Measurements from ENCODE around the gene TMEM151B.
"Not testable (repeated sequence)": the region's sequence is repeated elsewhere in the genome, so short reads cannot be mapped to it uniquely, and the experiment has no call there.

TMEM151B gene

DNA sequence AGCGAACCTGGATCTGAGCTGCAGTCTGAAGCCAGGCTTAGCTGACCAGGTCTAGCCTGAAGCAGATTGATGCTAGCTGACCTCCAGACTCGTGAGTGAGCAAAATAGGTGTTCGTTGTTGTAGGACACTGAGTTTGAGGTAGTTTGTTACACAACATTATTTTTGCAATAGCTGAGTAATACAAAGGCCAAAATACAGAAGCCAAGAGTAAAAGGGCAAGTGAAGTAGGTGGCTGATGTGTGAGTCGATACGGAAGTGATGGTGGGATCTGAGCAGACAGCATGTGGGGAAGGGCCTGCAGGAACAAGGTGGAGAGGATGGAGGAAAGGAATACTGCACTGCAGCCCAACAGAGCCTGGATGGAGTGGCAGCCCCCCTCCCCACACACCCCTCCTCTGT lies 63.7 kb downstream of the TMEM151B start:
- no peak for DNase-seq (ENCODE audit: low spot score)

GRCh38 chr6:44335631-44336030 lies 65.4 kb downstream of the TMEM151B start:
- DNase-seq (ENCODE audit: low spot score) = no peak

- DNase-seq (ENCODE audit: low spot score) = peak; percentile 33
Measured at GRCh38 chr6:44338228-44339122, 68.2 kb downstream of the TMEM151B start.

DNA sequence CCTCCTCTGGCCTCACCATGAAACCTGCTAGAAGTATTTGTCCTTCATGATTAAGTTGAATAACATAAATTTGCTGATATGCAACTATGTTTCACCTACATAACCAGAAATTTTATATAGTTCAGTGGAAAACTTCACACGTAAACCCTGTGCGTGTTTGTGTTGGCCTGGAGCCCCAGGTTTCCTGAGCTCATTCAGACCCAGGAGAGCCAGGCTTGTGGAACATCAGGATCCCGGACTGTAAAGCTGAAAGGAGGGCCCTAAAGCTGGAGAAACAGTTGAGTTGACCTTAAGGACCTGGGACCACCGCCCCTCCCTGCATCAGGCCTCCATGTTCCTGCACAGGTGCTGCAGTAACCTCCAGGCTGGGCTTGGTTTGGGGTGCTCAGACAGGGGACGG lies 69.1 kb downstream of the TMEM151B start:
- no peak for DNase-seq (ENCODE audit: low spot score)

DNA sequence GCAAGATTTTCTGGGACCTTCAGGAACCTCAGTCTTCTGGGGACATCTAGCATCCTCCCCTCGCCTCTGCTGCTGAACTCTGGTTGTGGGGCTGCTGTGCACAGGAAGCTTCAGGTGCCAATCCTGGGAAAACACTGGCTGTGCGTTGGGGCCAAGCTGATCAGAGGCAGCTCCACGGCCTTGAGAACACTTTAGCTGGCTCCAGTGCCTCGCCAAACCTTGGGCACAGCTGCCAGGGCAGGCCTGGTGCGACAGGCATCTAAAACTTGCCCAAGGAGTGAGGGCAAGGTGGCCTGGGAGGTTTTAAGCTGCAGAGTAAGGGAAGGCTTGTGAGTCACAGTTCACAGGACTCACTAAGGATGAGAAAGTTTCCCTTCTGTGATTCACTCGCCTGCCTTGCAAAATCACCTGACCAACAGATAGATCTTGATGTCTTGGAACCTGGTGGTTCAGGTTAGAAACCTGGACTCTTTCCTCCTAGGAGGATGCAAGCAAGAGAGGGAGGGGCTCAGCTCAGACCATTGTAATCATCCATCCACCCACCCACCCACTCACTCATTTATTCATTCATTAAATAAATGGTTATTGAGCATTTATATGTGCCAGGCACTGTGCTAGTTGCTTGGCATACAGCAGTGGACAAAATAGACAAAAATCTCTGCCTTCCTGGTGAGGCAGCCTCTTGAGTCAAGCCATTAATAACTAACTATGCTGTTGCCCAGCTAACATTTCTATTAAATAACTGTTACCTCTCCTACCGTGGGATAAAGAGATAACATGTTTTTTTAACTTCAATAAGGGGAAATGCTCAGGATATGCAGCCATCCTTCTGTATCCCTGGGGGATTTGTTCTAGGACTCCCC lies 69.7 kb downstream of the TMEM151B start:
- DNase-seq (ENCODE audit: low spot score) = no peak

DNA sequence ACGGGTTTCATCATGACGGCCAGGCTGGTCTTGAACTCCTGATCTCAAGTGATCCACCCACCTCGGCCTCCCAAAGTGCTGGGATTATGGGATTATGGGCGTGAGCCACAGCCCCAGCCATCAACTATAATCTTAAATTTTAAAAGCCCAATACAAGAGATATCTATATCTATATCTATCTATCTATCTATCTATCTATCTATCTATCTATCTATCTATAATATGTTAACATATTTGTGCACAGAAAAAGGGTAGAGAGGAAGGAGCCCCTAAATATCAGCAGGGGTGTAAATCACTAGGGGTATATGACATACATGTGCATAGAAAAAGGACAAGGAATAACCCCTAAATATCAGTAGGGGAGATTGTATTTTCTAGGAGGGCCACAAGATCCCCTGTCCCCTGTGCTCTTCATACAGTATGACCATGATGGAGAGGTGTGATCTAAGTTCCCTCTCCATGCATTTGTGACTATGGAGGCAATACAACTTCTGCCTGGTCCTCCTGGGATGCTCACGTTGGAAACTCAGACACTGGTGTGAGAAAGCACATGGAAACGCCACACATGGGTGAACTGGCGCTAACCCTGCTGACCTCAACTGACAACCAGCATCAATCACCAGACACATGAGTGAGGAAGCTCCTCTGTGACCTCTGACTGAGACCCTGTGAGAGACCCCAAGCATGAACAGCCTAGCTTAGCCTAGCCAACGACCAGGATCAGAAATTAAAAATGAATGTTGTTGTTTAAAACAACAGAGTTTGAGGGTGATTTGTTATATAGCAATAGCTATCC lies 71.0 kb downstream of the TMEM151B start:
- DNase-seq (ENCODE audit: low spot score) = no peak

- DNase-seq (ENCODE audit: low spot score) = no peak
Measured at GRCh38 chr6:44342052-44342451, 71.8 kb downstream of the TMEM151B start.

DNA sequence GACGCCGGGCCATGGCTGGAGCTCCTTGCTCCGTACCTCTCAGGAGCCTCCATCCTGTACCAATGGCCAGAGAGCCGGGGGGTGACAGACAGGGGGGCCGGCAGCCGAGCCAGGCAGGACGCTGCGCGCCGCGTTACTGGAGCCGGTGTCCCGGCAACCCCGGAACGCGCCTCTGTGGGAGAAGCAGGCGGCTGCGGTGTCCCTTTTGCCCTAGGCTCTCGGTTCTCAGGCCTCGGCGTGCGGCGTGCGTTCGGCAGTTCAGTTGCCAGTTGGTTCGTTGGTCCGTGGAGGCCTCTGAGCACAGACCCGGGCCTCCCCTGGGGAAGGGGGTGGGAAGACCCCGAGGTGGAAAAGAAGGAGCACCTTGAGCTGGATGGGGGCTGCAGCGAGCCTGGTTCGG lies 72.2 kb downstream of the TMEM151B start, which contains the start of gene SPATS1:
Gene SPATS1, plus strand, starts transcription at position 162 of the 400 bp plus-strand sequence. CDS start 446 bp downstream, outside the sequence.
- no peak for DNase-seq (ENCODE audit: low spot score)

GRCh38 chr6:44346818-44347217 lies 76.6 kb downstream of the TMEM151B start:
- DNase-seq (ENCODE audit: low spot score) = not testable (repeated sequence)

DNA sequence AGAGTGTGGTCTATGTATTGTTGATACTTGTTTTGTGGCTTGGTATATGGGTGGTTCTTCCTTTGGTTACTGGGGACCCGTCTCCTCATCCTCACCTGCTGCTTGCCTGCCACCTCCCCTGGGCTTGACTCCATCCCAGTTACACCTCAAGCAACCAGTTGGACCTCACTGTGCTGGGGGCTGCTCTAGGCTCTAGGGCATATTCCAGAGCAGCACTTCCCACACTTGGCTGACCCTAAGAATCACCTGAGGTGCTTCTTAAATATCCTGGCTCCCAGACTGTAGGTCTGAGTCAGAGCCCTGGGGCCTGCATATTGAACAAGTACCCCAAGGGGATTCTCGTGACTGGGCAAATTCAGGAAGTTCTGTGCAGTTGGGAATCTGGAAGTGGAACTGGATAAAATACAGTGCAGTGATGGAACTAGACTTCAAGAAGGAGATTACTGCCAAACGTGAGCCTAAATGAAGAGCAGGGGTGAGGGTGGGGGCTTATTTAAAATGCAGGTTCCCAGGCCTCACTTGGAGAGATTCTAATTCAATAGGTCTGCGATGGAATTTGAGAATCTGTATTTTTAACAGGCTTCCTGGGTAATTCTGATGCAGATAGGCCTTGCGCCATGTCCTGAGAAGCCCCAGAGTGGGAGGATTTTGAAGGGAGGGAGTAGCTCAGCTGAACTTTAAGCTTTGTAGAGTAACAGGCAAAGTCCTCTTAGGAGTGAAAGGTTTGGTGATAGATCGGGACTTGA lies 79.8 kb downstream of the TMEM151B start:
- DNase-seq (ENCODE audit: low spot score) = no peak

DNA sequence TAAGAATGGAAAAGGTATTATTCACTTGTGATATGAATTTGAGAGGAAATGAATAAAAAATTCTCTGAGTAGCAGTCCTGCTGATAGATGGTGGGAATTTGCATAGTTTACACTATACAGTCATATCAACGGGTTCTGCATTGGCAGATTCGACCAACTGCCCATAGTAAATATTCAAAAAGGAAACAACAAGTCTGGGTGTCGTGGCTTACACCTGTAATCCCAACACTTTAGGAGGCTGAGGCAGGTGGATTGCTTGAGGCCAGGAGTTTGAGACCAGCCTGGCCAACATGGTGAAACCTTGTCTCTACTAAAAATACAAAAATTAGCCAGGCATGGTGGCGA lies 80.4 kb downstream of the TMEM151B start:
- DNase-seq (ENCODE audit: low spot score) = not testable (repeated sequence)

GRCh38 chr6:44352259-44352658 lies 82.0 kb downstream of the TMEM151B start:
- no peak for DNase-seq (ENCODE audit: low spot score)

- DNase-seq (ENCODE audit: low spot score) = no peak
Measured at GRCh38 chr6:44353336-44353735, 83.1 kb downstream of the TMEM151B start.

DNA sequence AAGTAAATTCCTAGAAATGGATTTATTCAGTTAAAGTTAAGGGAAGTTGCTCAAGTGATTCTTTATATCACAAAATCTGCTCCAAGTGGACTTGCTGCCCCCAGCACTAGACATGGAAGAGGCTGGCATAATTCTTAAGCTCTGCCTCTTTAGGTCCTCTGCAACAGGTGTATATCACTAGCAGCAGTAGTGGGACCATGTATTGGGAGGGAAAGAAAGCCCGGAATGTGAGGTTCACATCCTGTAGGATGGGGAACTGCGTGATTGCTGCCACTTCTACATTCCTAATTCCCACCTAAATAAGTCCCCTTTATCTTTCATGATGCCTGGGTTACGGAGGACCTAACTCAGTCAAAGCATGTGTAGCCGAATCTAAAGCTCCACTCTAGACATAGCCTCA lies 85.4 kb downstream of the TMEM151B start:
- no peak for DNase-seq (ENCODE audit: low spot score)

DNA sequence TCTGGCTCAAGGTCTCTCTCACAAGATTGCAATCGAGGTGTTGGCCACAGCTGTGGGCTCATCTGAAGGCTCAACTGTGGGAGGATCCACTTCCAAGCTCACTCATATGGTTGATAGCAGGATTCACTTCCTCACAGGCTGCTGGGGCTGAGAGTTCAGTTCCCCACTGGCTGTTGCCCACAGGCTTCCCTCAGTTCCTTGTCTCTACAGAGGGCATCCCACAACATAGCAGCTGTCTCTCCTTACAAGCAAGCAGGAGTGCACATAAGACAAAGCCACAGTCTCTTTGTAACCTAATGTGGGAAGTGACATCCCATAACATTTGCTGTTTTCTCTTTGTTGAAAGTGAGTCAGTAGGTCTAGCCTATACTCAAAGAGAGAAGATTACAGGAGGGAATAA lies 86.2 kb downstream of the TMEM151B start:
- no peak for DNase-seq (ENCODE audit: low spot score)
